Stomach (tissue), 9 donors: ENCODE measurements around the gene GABRB3. TPM values are rescaled to one million over a fixed set of nuclear protein-coding genes. Genes with fewer than 3 reads are reported as not detected.

Experiments used
- DNase-seq, 2 donors: peaks; one replicate each; pipeline versions ENCODE4 v3.0.0 to v3.0.0-alpha.2; 2013 to 2019
- H3K27ac ChIP-seq, 5 donors: fragments of 200-600 bp in 4 of 5; sonication (generic) in 4 of 5; one replicate each; pipeline ENCODE4 v1.5.1; 2013 to 2019; ENCODE audit warnings: mild to moderate bottlenecking in 1 of 5, moderate library complexity in 1 of 5
- H3K27me3 ChIP-seq, 3 donors: fragments of 200-600 bp; sonication (generic); one replicate each; pipeline ENCODE4 v1.5.1; 2017 to 2019; ENCODE audit warnings: mixed run types in 1 of 3
- H3K36me3 ChIP-seq, 4 donors: fragments of 200-600 bp; sonication (generic); 1 replicate in 3 of 4; 2 replicates in 1 of 4; pipeline ENCODE4 v1.5.1; 2016 to 2019
- H3K4me1 ChIP-seq, 4 donors: fragments of 200-600 bp; sonication (generic); one replicate each; pipeline ENCODE4 v1.5.1; 2016 to 2019
- H3K4me3 ChIP-seq, 4 donors: fragments of 200-600 bp; sonication (generic) in 3 of 4; one replicate each; pipeline ENCODE4 v1.5.1; 2016 to 2019; ENCODE audit warnings: mild to moderate bottlenecking in 1 of 4
- H3K9me3 ChIP-seq, 4 donors: fragments of 200-600 bp; sonication (generic); one replicate each; pipeline ENCODE4 v1.5.1; 2016 to 2019
- EP300 ChIP-seq: sonication (generic); formaldehyde crosslinking; IDR thresholded peaks from one replicate; pipeline ENCODE4 v1.6.1; 2017; ENCODE audit warnings: antibody characterized with exemption
- POLR2A ChIP-seq, 4 donors: fragments of 450-650 bp; IDR thresholded peaks; one replicate each; pipeline ENCODE4 v1.6.1; 2016; ENCODE audit warnings: antibody characterized with exemption in 4 of 4, control low read depth in 2 of 4, mild to moderate bottlenecking in 1 of 4, moderate library complexity in 1 of 4
- POLR2AphosphoS5 ChIP-seq, 3 donors: sonication (generic); formaldehyde crosslinking; IDR thresholded peaks; one replicate each; pipeline ENCODE4 v1.6.1; 2016; ENCODE audit warnings: antibody characterized with exemption in 3 of 3
- WGBS, 5 donors: extraction: QIAGEN DNeasy Blood & Tissue Kit in 3 of 5; methylation state at CpG; one replicate each; pipeline versions ENCODE4 v1.1.5 to v1.1.7; 2013 to 2018; 5-methylcytosine and 5-hydroxymethylcytosine counted together
- intact Hi-C: fragments of 100-400 bp; cut with DNase I; formaldehyde crosslinking; loops from one replicate; pipeline ENCODE4 v1.15.1; 2023; ENCODE audit warnings: low total_unique reads
- polyA plus RNA-seq, 3 donors: library from polyadenylated mRNA; stranded (reverse); fragments of 200-250 nt; gene quantifications; one replicate each; pipeline ENCODE4 v1.2.3, GENCODE V29; 2013
- total RNA-seq, 5 donors: library from RNA; depleted of rRNA; stranded (reverse); fragments of >200 nt; gene quantifications; one replicate each; pipeline versions ENCODE4 v1.1.0 to v1.2.3, GENCODE V29; 2014 to 2016
- TF ChIP-seq, protein P1 (sequence below), 7 experiments: fragments of 450-650 bp in 4 of 7; fragments of 200-600 bp in 3 of 7; sonication (generic) in 3 of 7; IDR thresholded peaks; one replicate each; pipeline ENCODE4 v1.5.1; 2016 to 2019; ENCODE audit warnings: antibody characterized with exemption in 7 of 7, control low read depth in 2 of 7, mild to moderate bottlenecking in 1 of 7
- donor health status: healthy with polysubstance abuse.
- donor health status: Bipolar disorder and iron deficiency.
- donor health status: healthy.

Gene GABRB3
- total and polyA plus RNA-seq, 8 donors = 1.5 to 14.6 (median 6.1) TPM; not detected in 2

DNA sequence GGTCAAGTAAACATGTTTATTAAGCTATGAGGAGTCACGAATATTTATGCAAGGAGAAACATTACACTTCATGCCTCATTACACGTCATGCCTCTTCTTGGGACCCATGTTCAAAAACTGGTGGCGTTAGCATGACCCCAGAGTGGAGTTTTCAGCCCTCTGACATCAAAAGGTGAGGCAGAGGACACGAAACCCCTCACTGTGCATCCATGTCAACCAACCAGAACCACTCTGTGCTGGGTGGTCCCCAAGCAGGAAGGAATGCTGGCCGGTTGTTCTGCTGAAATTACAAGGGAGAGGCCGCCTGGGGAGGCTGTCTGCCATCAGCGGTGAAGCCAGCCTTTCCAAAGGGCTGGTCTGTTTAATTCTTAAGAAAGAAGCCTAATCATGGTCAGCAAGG lies 83.4 kb downstream of the GABRB3 start:
- 59 to 78% (median 68%) methylated on average over 7 of the region's 7 CpGs for WGBS, 5 donors
- intact Hi-C loops = no loop called here

DNA sequence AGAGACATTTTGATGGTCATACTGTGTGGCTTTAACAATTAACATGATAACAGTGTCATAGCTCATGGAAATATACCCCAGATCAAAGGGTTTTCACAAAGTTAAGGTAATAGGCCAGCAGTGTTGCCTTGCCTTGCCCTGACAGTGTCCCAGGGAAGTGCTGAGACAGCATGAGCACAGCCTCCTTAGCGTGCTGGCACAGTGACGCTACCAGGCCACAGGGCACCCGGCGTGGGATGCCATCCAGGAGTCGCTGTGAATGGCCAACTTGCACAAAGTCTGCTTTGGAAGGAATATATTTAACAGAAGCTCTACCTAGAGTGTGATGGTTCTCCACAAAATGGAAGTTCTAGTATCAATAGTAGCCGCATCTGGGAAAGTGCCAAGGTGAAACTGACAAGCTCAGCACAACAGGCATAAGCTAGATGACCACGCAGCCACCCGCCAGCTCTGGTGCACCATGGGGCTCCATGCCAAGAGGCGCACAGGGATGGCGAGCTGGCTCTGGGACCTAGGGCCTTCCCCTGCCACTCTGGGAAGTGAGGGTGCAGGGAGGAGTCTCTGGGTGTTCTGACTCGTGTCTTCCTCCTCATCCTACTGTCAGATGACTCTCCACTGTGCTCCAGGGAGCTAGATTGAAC lies 86.2 kb downstream of the GABRB3 start:
- Histone ChIP-seq H3K9me3 (peaks cover 0 to 4% (median 0%) of the 10 kb centered on the region in 4 donors), H3K27me3 (no peaks in the 10 kb centered on the region), H3K27ac (no peak overlapping the region), H3K4me1 (no peaks in the 10 kb centered on the region), H3K4me3 (no peak overlapping the region), H3K36me3 (no peaks in the 10 kb centered on the region)
- intact Hi-C loops = no loop called here
- WGBS, 5 donors = 78 to 91% (median 87%) methylated on average over 11 of the region's 11 CpGs
- DNase-seq = no peak
- TF ChIP-seq POLR2AphosphoS5 (IDR thresholded peaks at IDR 0.05) (no peak), POLR2A (IDR thresholded peaks at IDR 0.05) (no peak), EP300 (no peak)
- TF ChIP-seq, protein P1, sequence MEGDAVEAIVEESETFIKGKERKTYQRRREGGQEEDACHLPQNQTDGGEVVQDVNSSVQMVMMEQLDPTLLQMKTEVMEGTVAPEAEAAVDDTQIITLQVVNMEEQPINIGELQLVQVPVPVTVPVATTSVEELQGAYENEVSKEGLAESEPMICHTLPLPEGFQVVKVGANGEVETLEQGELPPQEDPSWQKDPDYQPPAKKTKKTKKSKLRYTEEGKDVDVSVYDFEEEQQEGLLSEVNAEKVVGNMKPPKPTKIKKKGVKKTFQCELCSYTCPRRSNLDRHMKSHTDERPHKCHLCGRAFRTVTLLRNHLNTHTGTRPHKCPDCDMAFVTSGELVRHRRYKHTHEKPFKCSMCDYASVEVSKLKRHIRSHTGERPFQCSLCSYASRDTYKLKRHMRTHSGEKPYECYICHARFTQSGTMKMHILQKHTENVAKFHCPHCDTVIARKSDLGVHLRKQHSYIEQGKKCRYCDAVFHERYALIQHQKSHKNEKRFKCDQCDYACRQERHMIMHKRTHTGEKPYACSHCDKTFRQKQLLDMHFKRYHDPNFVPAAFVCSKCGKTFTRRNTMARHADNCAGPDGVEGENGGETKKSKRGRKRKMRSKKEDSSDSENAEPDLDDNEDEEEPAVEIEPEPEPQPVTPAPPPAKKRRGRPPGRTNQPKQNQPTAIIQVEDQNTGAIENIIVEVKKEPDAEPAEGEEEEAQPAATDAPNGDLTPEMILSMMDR (IDR thresholded peaks at IDR 0.05) = no peak

More for the DNA sequence above, 83.4 kb downstream of the GABRB3 start:
- no peaks in the 10 kb centered on the region for H3K4me1 ChIP-seq
- H3K36me3 ChIP-seq = no peaks in the 10 kb centered on the region
- TF ChIP-seq POLR2AphosphoS5 (IDR thresholded peaks at IDR 0.05) (no peak), EP300 (no peak), POLR2A (IDR thresholded peaks at IDR 0.05) (no peak)
- TF ChIP-seq, protein P1 (IDR thresholded peaks at IDR 0.05) = no peak
- DNase-seq = no peak
- no peaks in the 10 kb centered on the region for H3K27me3 ChIP-seq
- H3K4me3 ChIP-seq = no peak overlapping the region
- no peak overlapping the region for H3K27ac ChIP-seq
- H3K9me3 ChIP-seq = peaks cover 0 to 15% (median 6%) of the 10 kb centered on the region in 4 donors

DNA sequence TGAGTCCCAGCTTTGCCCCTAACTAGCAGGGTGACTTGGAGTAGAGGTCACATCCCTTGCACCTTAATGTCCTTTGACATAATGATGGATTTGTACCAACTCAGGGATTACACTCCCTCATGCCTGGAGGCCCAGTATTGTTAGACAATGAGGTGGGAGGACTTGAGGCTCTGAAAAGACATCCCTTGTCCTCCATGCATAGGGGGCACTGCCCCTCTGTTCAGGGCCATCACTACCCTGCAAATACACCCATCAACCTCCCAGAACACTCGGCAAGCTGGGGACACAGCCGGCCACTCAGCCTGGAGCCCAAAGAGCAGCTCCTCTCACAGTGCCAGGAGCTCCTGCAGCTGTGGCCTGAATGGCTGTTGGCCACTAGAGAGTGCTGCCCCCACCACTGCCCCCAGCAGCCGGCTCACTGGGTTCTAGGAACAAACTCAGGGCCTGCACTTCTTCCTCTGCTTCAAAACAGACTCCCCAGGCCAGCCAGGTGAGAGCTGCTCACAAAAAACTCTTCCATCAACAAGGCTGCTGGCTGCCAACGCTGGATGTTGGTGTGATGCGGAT lies 90.2 kb downstream of the GABRB3 start:
- H3K4me1 ChIP-seq = no peaks in the 10 kb centered on the region
- intact Hi-C loops = no loop called here
- no peak for DNase-seq
- H3K4me3 ChIP-seq = no peak overlapping the region
- H3K27ac ChIP-seq = no peak overlapping the region
- peaks cover 0 to 4% (median 0%) of the 10 kb centered on the region in 4 donors for H3K9me3 ChIP-seq
- 65 to 87% (median 67%) methylated on average over 3 to 5 of the region's 5 CpGs for WGBS, 5 donors
- no peak for TF ChIP-seq POLR2A (IDR thresholded peaks at IDR 0.05)
- TF ChIP-seq POLR2AphosphoS5 (IDR thresholded peaks at IDR 0.05) = no peak
- TF ChIP-seq, protein P1 (IDR thresholded peaks at IDR 0.05) = no peak
- no peak for TF ChIP-seq EP300
- H3K27me3 ChIP-seq = no peaks in the 10 kb centered on the region
- H3K36me3 ChIP-seq = no peaks in the 10 kb centered on the region

DNA sequence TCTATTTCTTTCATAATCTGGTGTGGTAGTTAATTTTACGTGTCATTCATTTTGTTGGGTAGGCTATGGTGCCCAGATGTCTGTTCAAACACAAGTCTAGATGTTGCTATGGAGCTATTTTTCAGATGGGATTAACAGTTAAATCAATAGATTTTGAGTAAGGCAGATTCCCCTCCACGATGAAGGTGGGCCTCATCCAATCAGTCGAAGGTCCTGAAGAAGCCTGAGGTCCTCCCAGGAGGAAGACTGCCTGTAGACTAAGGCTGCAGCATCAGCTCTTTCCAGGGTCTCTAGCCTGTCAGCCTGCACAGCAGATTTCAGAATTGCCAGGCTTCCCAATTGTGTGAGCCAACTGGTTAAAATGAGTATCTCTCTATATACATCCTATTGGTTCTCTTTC lies 92.9 kb downstream of the GABRB3 start:
- no peak for DNase-seq
- Histone ChIP-seq H3K9me3 (peaks cover 0 to 4% (median 0%) of the 10 kb centered on the region in 4 donors), H3K36me3 (no peaks in the 10 kb centered on the region)

More for the DNA sequence above, 92.9 kb downstream of the GABRB3 start:
- Histone ChIP-seq H3K4me1 (no peaks in the 10 kb centered on the region), H3K27me3 (no peaks in the 10 kb centered on the region), H3K27ac (no peak overlapping the region), H3K4me3 (no peak overlapping the region)
- intact Hi-C loops = no loop called here
- TF ChIP-seq POLR2A (IDR thresholded peaks at IDR 0.05) (no peak), EP300 (no peak), POLR2AphosphoS5 (IDR thresholded peaks at IDR 0.05) (no peak)
- TF ChIP-seq, protein P1 (IDR thresholded peaks at IDR 0.05) = no peak
- 88 to 100% (median 94%) methylated on average over 3 of the region's 3 CpGs for WGBS, 5 donors
